B cell (primary cell): ENCODE results near the gene FOXK1. TPM values are rescaled to one million over a fixed set of nuclear protein-coding genes. Genes with fewer than 3 reads are reported as not detected.
"Not testable (repeated sequence)": the region's sequence is repeated elsewhere in the genome, so short reads cannot be mapped to it uniquely, and the experiment has no call there.

Experiments
- ATAC-seq: fragments of 200-7000 bp; cut with Tn5 transposase; one replicate; pipeline ENCODE4 v1.10.0; 2021; ENCODE audit warnings: low read depth, mild to moderate bottlenecking, moderate number of reproducible peaks, moderate library complexity
- CTCF ChIA-PET: fragments of 350-600 bp; sonication (Branson Sonifier 250); formaldehyde crosslinking; loops from one replicate; lab custom pipeline; 2021; ENCODE audit warnings: antibody characterized with exemption, inconsistent platforms; lab: Charles Lee
- POLR2A ChIA-PET: fragments of 350-600 bp; sonication (Branson Sonifier 250); formaldehyde crosslinking; loops from one replicate; lab custom pipeline; 2021; ENCODE audit warnings: antibody characterized with exemption; lab: Charles Lee
- DNase-seq: peaks from one replicate; pipeline ENCODE4 v3.0.0; 2013
- H2AFZ ChIP-seq: 2 replicates; pipeline ENCODE4 v1.6.1; 2012; ENCODE audit warnings: mild to moderate bottlenecking, low read depth, low read length; ENCODE audit not compliant: insufficient read depth, poor library complexity, severe bottlenecking
- H3K27ac ChIP-seq, 2 donors: 1 replicate in 1 of 2; 2 replicates in 1 of 2; pipeline ENCODE4 v1.5.1; 2012 to 2013; ENCODE audit warnings: low read length in 2 of 2, mild to moderate bottlenecking in 2 of 2, moderate library complexity in 1 of 2
- H3K27me3 ChIP-seq, 4 experiments: fragments of 200-600 bp in 1 of 4; sonication (generic) in 1 of 4; replicated peaks in 1 of 4; 1 replicate in 2 of 4; 2 replicates in 2 of 4; pipeline versions ENCODE4 v1.6.1 to v1.7.0; 2013 to 2016; ENCODE audit warnings: low read length in 3 of 4, mild to moderate bottlenecking in 2 of 4, mixed read lengths in 1 of 4, moderate library complexity in 1 of 4; ENCODE audit not compliant: insufficient read depth in 4 of 4, control insufficient read depth in 3 of 4; ENCODE audit errors: control extremely low read depth in 1 of 4
- H3K36me3 ChIP-seq, 2 experiments: replicated peaks in 1 of 2; 1 replicate in 1 of 2; 2 replicates in 1 of 2; pipeline versions ENCODE4 v1.6.1 to v1.7.1; 2013; ENCODE audit warnings: low read length in 1 of 2; ENCODE audit not compliant: insufficient read depth in 2 of 2, control insufficient read depth in 1 of 2; ENCODE audit errors: control extremely low read depth in 1 of 2, extremely low read depth in 1 of 2
- H3K4me1 ChIP-seq, 2 donors: fragments of 200-600 bp in 1 of 2; sonication (generic) in 1 of 2; 1 replicate in 1 of 2; 2 replicates in 1 of 2; pipeline versions ENCODE4 v1.5.1 to v1.6.1; 2013 to 2017; ENCODE audit warnings: low read length in 2 of 2; ENCODE audit not compliant: control insufficient read depth in 2 of 2, insufficient read depth in 2 of 2
- H3K4me2 ChIP-seq: replicated peaks from 2 replicates; pipeline ENCODE3; 2012; ENCODE audit warnings: mild to moderate bottlenecking, low read depth, low read length; ENCODE audit not compliant: poor library complexity, severe bottlenecking
- H3K4me3 ChIP-seq, 5 experiments: fragments of 200-600 bp in 1 of 5; sonication (generic) in 1 of 5; 1 replicate in 3 of 5; 2 replicates in 2 of 5; pipeline versions ENCODE4 v1.5.1 to v1.7.0; 2011 to 2016; ENCODE audit warnings: low read length in 4 of 5, mild to moderate bottlenecking in 4 of 5, low read depth in 2 of 5, control low read depth in 1 of 5, moderate library complexity in 1 of 5; ENCODE audit not compliant: insufficient read depth in 1 of 5; ENCODE audit errors: control extremely low read depth in 1 of 5, extremely low read depth in 1 of 5
- H3K79me2 ChIP-seq: fragments of 200-600 bp; sonication (generic); one replicate; pipeline ENCODE4 v1.6.0; 2016; ENCODE audit warnings: low read length; ENCODE audit not compliant: control insufficient read depth, insufficient read depth
- H3K9ac ChIP-seq: fragments of 200-600 bp; sonication (generic); 2 replicates; pipeline ENCODE4 v1.6.1; 2017; ENCODE audit warnings: mild to moderate bottlenecking, low read length, moderate library complexity
- H3K9me3 ChIP-seq, 3 donors: one replicate each; pipeline versions ENCODE4 v1.6.1 to v1.7.1; 2013; ENCODE audit warnings: low read length in 2 of 3; ENCODE audit not compliant: control insufficient read depth in 2 of 3, insufficient read depth in 1 of 3; ENCODE audit errors: control extremely low read depth in 1 of 3
- H4K20me1 ChIP-seq: 2 replicates; pipeline ENCODE4 v1.6.0; 2012; ENCODE audit warnings: mild to moderate bottlenecking, low read length; ENCODE audit not compliant: insufficient read depth, control insufficient read depth, poor library complexity, severe bottlenecking
- H3K27ac Mint-ChIP-seq: one replicate; pipeline ENCODE4 v1.8.0; 2021; ENCODE audit warnings: mixed read lengths
- H3K27me3 Mint-ChIP-seq: one replicate; pipeline ENCODE4 v1.8.0; 2021; ENCODE audit warnings: mixed read lengths
- H3K4me1 Mint-ChIP-seq: one replicate; pipeline ENCODE4 v1.8.0; 2021; ENCODE audit warnings: mixed read lengths
- H3K4me3 Mint-ChIP-seq: one replicate; pipeline ENCODE4 v1.8.0; 2021; ENCODE audit warnings: mixed read lengths
- H3K9me3 Mint-ChIP-seq: one replicate; pipeline ENCODE4 v1.8.0; 2022; ENCODE audit warnings: mixed read lengths; ENCODE audit not compliant: insufficient read depth
- CTCF ChIP-seq: fragments of 200-600 bp; IDR thresholded peaks from one replicate; pipeline ENCODE4 v1.8.0; 2022; ENCODE audit warnings: antibody characterized with exemption, mild to moderate bottlenecking
- EZH2 ChIP-seq: IDR thresholded peaks from 2 replicates; pipeline ENCODE4 v1.6.1; 2012; ENCODE audit warnings: borderline replicate concordance, low read depth, mild to moderate bottlenecking, moderate library complexity, low read length; ENCODE audit not compliant: insufficient read depth, poor library complexity, severe bottlenecking
- WGBS: methylation state at CpG from one replicate; pipeline ENCODE4 v1.1.5; 2013; ENCODE audit warnings: missing lambda C conversion rate; ENCODE audit not compliant: insufficient coverage; 5-methylcytosine and 5-hydroxymethylcytosine counted together
- intact Hi-C: fragments of 100-400 bp; cut with micrococcal nuclease; formaldehyde crosslinking; loops from one replicate; pipeline ENCODE4 v1.10.0; 2022
- polyA plus RNA-seq: library from polyadenylated mRNA; depleted of rRNA; stranded (reverse); fragments of >200 nt; gene quantifications from 2 replicates; pipeline ENCODE4 v1.2.3, GENCODE V29; 2012
- total RNA-seq, 2 donors: library from RNA; stranded (reverse); fragments of 120-200 nt in 1 of 2; gene quantifications; 1 replicate in 1 of 2; 2 replicates in 1 of 2; pipeline versions ENCODE4 v1.2.3 to v1.2.4, GENCODE V29; 2013 to 2022

The FOXK1 gene
- total and polyA plus RNA-seq, 2 donors (not counting 1 experiment from before 2014, with no cell fraction given) = 17.9 to 56.2 TPM

GRCh38 chr7:4801839-4802231 is 119.7 kb downstream of the FOXK1 start:
- no peaks in the 10 kb centered on the region for H3K79me2 ChIP-seq
- H3K4me1 ChIP-seq = no peaks in the 10 kb centered on the region
- Mint-ChIP-seq H3K27me3 (no peaks in the 10 kb centered on the region), H3K27ac (no peak overlapping the region), H3K9me3 (no peaks in the 10 kb centered on the region), H3K4me1 (no peaks in the 10 kb centered on the region), H3K4me3 (no peak overlapping the region)
- no peaks in the 10 kb centered on the region for H3K9me3 ChIP-seq
- H3K4me3 ChIP-seq = no peak overlapping the region
- no peak overlapping the region for H3K4me2 ChIP-seq
- no peak overlapping the region for H3K9ac ChIP-seq
- no peak overlapping the region for H3K27ac ChIP-seq
- 89% methylated on average over 18 of the region's 18 CpGs for whole genome bisulfite sequencing
- no peak overlapping the region for H2AFZ ChIP-seq
- DNase-seq (no peak), ATAC-seq (no peak)
- CTCF ChIA-PET = interaction anchor here (1.3 kb wide), 1 partner anchor 284 kb away, joined by 4 read pairs; no protein-coding TSS in a partner anchor
- no peaks in the 10 kb centered on the region for H3K27me3 ChIP-seq
- no peaks in the 10 kb centered on the region for H3K36me3 ChIP-seq
- H4K20me1 ChIP-seq = no peaks in the 10 kb centered on the region
- intact Hi-C loops = no loop called here
- no peak for TF ChIP-seq CTCF
- TF ChIP-seq EZH2 = no peak
- POLR2A ChIA-PET = no interaction called here

- WGBS = 96% methylated on average over 23 of the region's 23 CpGs
- H3K9ac ChIP-seq, intact Hi-C loops, H2AFZ ChIP-seq, H3K27ac Mint-ChIP-seq, H3K36me3 ChIP-seq, H3K27ac ChIP-seq, DNase-seq, H3K4me2 ChIP-seq, H3K27me3 Mint-ChIP-seq, H3K79me2 ChIP-seq, H4K20me1 ChIP-seq, H3K4me1 Mint-ChIP-seq, H3K9me3 Mint-ChIP-seq, ATAC-seq, H3K27me3 ChIP-seq, H3K4me3 Mint-ChIP-seq, H3K4me1 ChIP-seq, H3K9me3 ChIP-seq, H3K4me3 ChIP-seq, POLR2A ChIA-PET: not testable (repeated sequence)
- CTCF ChIA-PET = interaction anchor here (1.3 kb wide), 1 partner anchor 283 kb away, joined by 4 read pairs; no protein-coding TSS in a partner anchor
Measured at GRCh38 chr7:4802577-4802976, 120.5 kb downstream of the FOXK1 start.
